ENCODE results near the gene EYS.
A peak's percentile ranks its signal among the peaks of the same experiment; 100 is the strongest.
"Not testable (repeated sequence)": the region's sequence is repeated elsewhere in the genome, so short reads cannot be mapped to it uniquely, and the experiment has no call there.

EYS gene

DNA sequence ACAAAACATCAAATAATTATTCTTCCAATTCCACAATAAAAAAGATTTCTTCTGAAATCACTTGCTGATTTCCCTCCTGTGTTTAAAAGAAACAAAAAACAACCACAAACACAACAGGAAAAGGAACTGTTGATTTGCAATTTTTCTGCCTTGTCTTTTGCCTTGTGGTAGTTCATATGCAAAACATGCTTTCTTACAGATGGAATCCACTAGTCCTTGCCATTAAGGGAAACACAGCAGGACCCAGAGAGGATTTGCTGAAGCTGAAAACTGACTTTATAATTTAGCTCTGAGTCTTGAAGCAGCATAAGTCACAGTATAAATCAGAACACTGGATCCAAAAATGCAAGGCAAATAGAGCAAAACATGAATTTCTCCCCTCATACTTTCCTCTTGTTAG, 1742.7 kb downstream of the EYS start:
- Histone ChIP-seq H3K4me2 (ENCODE audit: low read depth, low read length) (no peak overlapping the region), H3K9me2 (replicated peaks; ENCODE audit: insufficient read depth, low read length) (no peaks in the 10 kb centered on the region), H3K36me3 (replicated peaks; ENCODE audit: insufficient read depth, low read length) (no peaks in the 10 kb centered on the region), H3K9me3 (replicated peaks; ENCODE audit: insufficient read depth, low read length) (no peaks in the 10 kb centered on the region), H3K9ac (ENCODE audit: low read length) (no peak overlapping the region), H3K27ac (ENCODE audit: low read length) (no peak overlapping the region), H3F3A (ENCODE audit: insufficient read depth, low read length) (no peaks in the 10 kb centered on the region), H3K4me3 (ENCODE audit: low read length) (no peak overlapping the region), H4K20me1 (ENCODE audit: insufficient read depth, low read length) (no peaks in the 10 kb centered on the region), H3K79me2 (ENCODE audit: low read length) (no peaks in the 10 kb centered on the region), H3K4me1 (ENCODE audit: low read length) (no peaks in the 10 kb centered on the region; the same call in 1 of the 2 replicates), H3K27me3 (replicated peaks; ENCODE audit: insufficient read depth, low read length) (no peaks in the 10 kb centered on the region), H2AFZ (ENCODE audit: low read length) (0 out of 2 replicates have a peak overlapping the region, but pooled peaks have one; percentile 10)
- DNase-seq: no peak
- TF ChIP-seq, protein P1, sequence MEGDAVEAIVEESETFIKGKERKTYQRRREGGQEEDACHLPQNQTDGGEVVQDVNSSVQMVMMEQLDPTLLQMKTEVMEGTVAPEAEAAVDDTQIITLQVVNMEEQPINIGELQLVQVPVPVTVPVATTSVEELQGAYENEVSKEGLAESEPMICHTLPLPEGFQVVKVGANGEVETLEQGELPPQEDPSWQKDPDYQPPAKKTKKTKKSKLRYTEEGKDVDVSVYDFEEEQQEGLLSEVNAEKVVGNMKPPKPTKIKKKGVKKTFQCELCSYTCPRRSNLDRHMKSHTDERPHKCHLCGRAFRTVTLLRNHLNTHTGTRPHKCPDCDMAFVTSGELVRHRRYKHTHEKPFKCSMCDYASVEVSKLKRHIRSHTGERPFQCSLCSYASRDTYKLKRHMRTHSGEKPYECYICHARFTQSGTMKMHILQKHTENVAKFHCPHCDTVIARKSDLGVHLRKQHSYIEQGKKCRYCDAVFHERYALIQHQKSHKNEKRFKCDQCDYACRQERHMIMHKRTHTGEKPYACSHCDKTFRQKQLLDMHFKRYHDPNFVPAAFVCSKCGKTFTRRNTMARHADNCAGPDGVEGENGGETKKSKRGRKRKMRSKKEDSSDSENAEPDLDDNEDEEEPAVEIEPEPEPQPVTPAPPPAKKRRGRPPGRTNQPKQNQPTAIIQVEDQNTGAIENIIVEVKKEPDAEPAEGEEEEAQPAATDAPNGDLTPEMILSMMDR (IDR thresholded peaks at IDR 0.05; ENCODE audit: low read length): no peak
- no peak for TF ChIP-seq EZH2phosphoT487 (IDR thresholded peaks at IDR 0.05; ENCODE audit: low read length)
- TF ChIP-seq EZH2 (optimal IDR thresholded peaks at IDR 0.05; ENCODE audit: low read depth, low read length): no peak

GRCh38 chr6:63963769-63964315, 1743.2 kb downstream of the EYS start:
- no peaks in the 10 kb centered on the region for H3K9me3 ChIP-seq (replicated peaks; ENCODE audit: insufficient read depth, low read length)
- no peaks in the 10 kb centered on the region for H3K36me3 ChIP-seq (replicated peaks; ENCODE audit: insufficient read depth, low read length)
- H3F3A ChIP-seq (ENCODE audit: insufficient read depth, low read length): no peaks in the 10 kb centered on the region
- no peak overlapping the region for H3K4me2 ChIP-seq (ENCODE audit: low read depth, low read length)
- H4K20me1 ChIP-seq (ENCODE audit: insufficient read depth, low read length): no peaks in the 10 kb centered on the region
- no peaks in the 10 kb centered on the region for H3K27me3 ChIP-seq (replicated peaks; ENCODE audit: insufficient read depth, low read length)
- no peak overlapping the region; the same call in 1 of the 2 replicates for H3K27ac ChIP-seq (ENCODE audit: low read length)
- no peaks in the 10 kb centered on the region for H3K9me2 ChIP-seq (replicated peaks; ENCODE audit: insufficient read depth, low read length)
- peak; percentile 12 for DNase-seq
- no peak overlapping the region for H3K9ac ChIP-seq (ENCODE audit: low read length)
- no peaks in the 10 kb centered on the region; the same call in 1 of the 2 replicates for H3K4me1 ChIP-seq (ENCODE audit: low read length)
- H3K4me3 ChIP-seq (ENCODE audit: low read length): no peak overlapping the region
- TF ChIP-seq EZH2phosphoT487 (IDR thresholded peaks at IDR 0.05; ENCODE audit: low read length): no peak
- TF ChIP-seq, protein P1 (IDR thresholded peaks at IDR 0.05; ENCODE audit: low read length): peak; percentile 14
- H3K79me2 ChIP-seq (ENCODE audit: low read length): no peaks in the 10 kb centered on the region
- 0 out of 2 replicates have a peak overlapping the region, but pooled peaks have one; percentile 10 for H2AFZ ChIP-seq (ENCODE audit: low read length)

DNA sequence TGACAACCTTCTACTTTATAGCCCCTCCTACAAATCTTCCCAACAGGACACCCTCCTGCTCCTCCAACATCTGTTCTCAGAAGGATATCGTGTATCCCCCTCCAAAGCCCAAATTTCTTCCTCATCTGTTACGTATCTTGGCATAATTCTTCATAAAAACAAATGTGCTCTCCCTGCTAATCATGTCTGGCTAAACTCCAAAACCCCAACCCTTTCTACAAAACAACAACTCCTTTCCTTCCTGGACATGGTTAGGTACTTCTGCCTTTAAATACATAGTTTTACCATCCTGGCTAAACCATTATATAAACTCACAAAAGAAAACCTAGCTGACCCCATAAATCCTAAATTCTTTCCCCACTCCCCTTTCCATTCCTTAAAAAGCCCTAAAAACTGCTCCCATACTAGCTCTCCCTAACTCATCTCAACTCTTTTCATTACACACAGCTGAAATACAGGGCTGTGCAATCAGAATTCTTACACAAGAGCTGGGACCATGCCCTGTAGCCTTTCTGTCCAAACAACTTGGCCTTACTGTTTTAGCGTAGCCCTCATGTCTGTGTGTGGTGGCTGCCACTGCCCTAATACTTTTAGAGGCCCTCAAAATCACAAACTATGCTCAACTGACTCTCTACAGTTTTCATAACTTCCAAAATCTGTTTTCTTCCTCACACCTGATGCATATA, 1753.5 kb downstream of the EYS start:
- not testable (repeated sequence) for H3K4me1 ChIP-seq (ENCODE audit: low read length); H3K27ac ChIP-seq (ENCODE audit: low read length); H2AFZ ChIP-seq (ENCODE audit: low read length); H3K27me3 ChIP-seq (replicated peaks; ENCODE audit: insufficient read depth, low read length); H3K36me3 ChIP-seq (replicated peaks; ENCODE audit: insufficient read depth, low read length); DNase-seq; H3K4me3 ChIP-seq (ENCODE audit: low read length); H3K79me2 ChIP-seq (ENCODE audit: low read length); H3K9me2 ChIP-seq (replicated peaks; ENCODE audit: insufficient read depth, low read length); H3K9me3 ChIP-seq (replicated peaks; ENCODE audit: insufficient read depth, low read length); H3K4me2 ChIP-seq (ENCODE audit: low read depth, low read length); H3F3A ChIP-seq (ENCODE audit: insufficient read depth, low read length); H3K9ac ChIP-seq (ENCODE audit: low read length); H4K20me1 ChIP-seq (ENCODE audit: insufficient read depth, low read length)

Measured in MM.1S (cell line).